ENCODE measurements around the gene CRYBA2. TPM values are rescaled to one million over a fixed set of nuclear protein-coding genes. Genes with fewer than 3 reads are reported as not detected.

Gene CRYBA2
- total RNA-seq, 2 experiments from 2014 or later, result not detected

- no peak overlapping the region for H3K27ac ChIP-seq (ENCODE audit: low read depth, low read length, poor library complexity, severe bottlenecking)
- no peak overlapping the region for H3K4me2 ChIP-seq (ENCODE audit: low read length)
- H3K36me3 ChIP-seq (ENCODE audit: insufficient read depth, low read length), result no peaks in the 10 kb centered on the region
- no peaks in the 10 kb centered on the region for H3K79me2 ChIP-seq (ENCODE audit: insufficient read depth, low read depth, low read length)
- ChIA-PET POLR2A (interaction anchor here (0.6 kb wide), 1 partner anchor 278 kb away, joined by 8 read pairs; no protein-coding TSS in a partner anchor), CTCF (ENCODE audit: unreplicated experiment) (no interaction called here)
- DNase-seq (ENCODE audit: low spot score), result no peak
- intact Hi-C loops (cut with micrococcal nuclease; ENCODE audit: unreplicated experiment), result no loop called here
- H3K9me2 ChIP-seq (ENCODE audit: insufficient read depth, low read length), result no peaks in the 10 kb centered on the region
- H3K4me3 ChIP-seq (ENCODE audit: low read depth, low read length, poor library complexity, severe bottlenecking), result no peak overlapping the region
- no peaks in the 10 kb centered on the region for H3K4me1 ChIP-seq (ENCODE audit: insufficient read depth, low read length, poor library complexity, severe bottlenecking)
- H4K20me1 ChIP-seq (ENCODE audit: insufficient read depth, low read length), result no peaks in the 10 kb centered on the region
- H3K9me3 ChIP-seq (ENCODE audit: low read length), result no peaks in the 10 kb centered on the region
- TF ChIP-seq CTCF (conservative IDR thresholded peaks at IDR 0.05; ENCODE audit: low read length), result no peak
- TF ChIP-seq EZH2phosphoT487 (IDR thresholded peaks at IDR 0.05; ENCODE audit: borderline replicate concordance, low read depth, low read length), result no peak
- BruUV-seq (replicated peaks), result no TSS peak
- no peak overlapping the region for H2AFZ ChIP-seq (ENCODE audit: low read length)
Observed at GRCh38 chr2:218990612-218991011, 2.6 kb downstream of the CRYBA2 start.

- H3K4me3 ChIP-seq (ENCODE audit: low read depth, low read length, poor library complexity, severe bottlenecking), result no peak overlapping the region
- H3K9me3 ChIP-seq (ENCODE audit: low read length), result no peaks in the 10 kb centered on the region
- no peaks in the 10 kb centered on the region for H3K36me3 ChIP-seq (ENCODE audit: insufficient read depth, low read length)
- BruUV-seq (replicated peaks), result no TSS peak
- H2AFZ ChIP-seq (ENCODE audit: low read length), result no peak overlapping the region
- H3K4me1 ChIP-seq (ENCODE audit: insufficient read depth, low read length, poor library complexity, severe bottlenecking), result no peaks in the 10 kb centered on the region
- H3K4me2 ChIP-seq (ENCODE audit: low read length), result no peak overlapping the region
- H4K20me1 ChIP-seq (ENCODE audit: insufficient read depth, low read length), result no peaks in the 10 kb centered on the region
- DNase-seq (ENCODE audit: low spot score), result no peak
- H3K27ac ChIP-seq (ENCODE audit: low read depth, low read length, poor library complexity, severe bottlenecking), result no peak overlapping the region
- TF ChIP-seq EZH2phosphoT487 (IDR thresholded peaks at IDR 0.05; ENCODE audit: borderline replicate concordance, low read depth, low read length), result no peak
- TF ChIP-seq CTCF (conservative IDR thresholded peaks at IDR 0.05; ENCODE audit: low read length), result no peak
- H3K9me2 ChIP-seq (ENCODE audit: insufficient read depth, low read length), result no peaks in the 10 kb centered on the region
- intact Hi-C loops (cut with micrococcal nuclease; ENCODE audit: unreplicated experiment), result no loop called here
- POLR2A ChIA-PET, result no interaction called here
- CTCF ChIA-PET (ENCODE audit: unreplicated experiment), result interaction anchor here (0.9 kb wide), 1 partner anchor 10 kb away, joined by 3 read pairs; no protein-coding TSS in a partner anchor
- H3K79me2 ChIP-seq (ENCODE audit: insufficient read depth, low read depth, low read length), result no peaks in the 10 kb centered on the region
Observed at GRCh38 chr2:218990052-218990451, 3.2 kb downstream of the CRYBA2 start.

- ChIA-PET POLR2A (no interaction called here), CTCF (ENCODE audit: unreplicated experiment) (interaction anchor here (0.9 kb wide), 1 partner anchor 84 kb away, joined by 3 read pairs; no protein-coding TSS in a partner anchor)
- H3K9me2 ChIP-seq (ENCODE audit: insufficient read depth, low read length), result no peaks in the 10 kb centered on the region
- no peak overlapping the region for H3K4me2 ChIP-seq (ENCODE audit: low read length)
- H3K4me1 ChIP-seq (ENCODE audit: insufficient read depth, low read length, poor library complexity, severe bottlenecking), result no peaks in the 10 kb centered on the region
- no TSS peak for BruUV-seq (replicated peaks)
- no peaks in the 10 kb centered on the region for H3K36me3 ChIP-seq (ENCODE audit: insufficient read depth, low read length)
- H3K27ac ChIP-seq (ENCODE audit: low read depth, low read length, poor library complexity, severe bottlenecking), result no peak overlapping the region
- TF ChIP-seq CTCF (conservative IDR thresholded peaks at IDR 0.05; ENCODE audit: low read length), result no peak
- no peak for TF ChIP-seq EZH2phosphoT487 (IDR thresholded peaks at IDR 0.05; ENCODE audit: borderline replicate concordance, low read depth, low read length)
- no peaks in the 10 kb centered on the region for H3K9me3 ChIP-seq (ENCODE audit: low read length)
- H3K79me2 ChIP-seq (ENCODE audit: insufficient read depth, low read depth, low read length), result no peaks in the 10 kb centered on the region
- intact Hi-C loops (cut with micrococcal nuclease; ENCODE audit: unreplicated experiment), result no loop called here
- H3K4me3 ChIP-seq (ENCODE audit: low read depth, low read length, poor library complexity, severe bottlenecking), result no peak overlapping the region
- no peak for DNase-seq (ENCODE audit: low spot score)
- H4K20me1 ChIP-seq (ENCODE audit: insufficient read depth, low read length), result no peaks in the 10 kb centered on the region
- H2AFZ ChIP-seq (ENCODE audit: low read length), result no peak overlapping the region
Observed at GRCh38 chr2:218988650-218989049, 4.6 kb downstream of the CRYBA2 start.
